CD1c-positive myeloid dendritic cell (primary cell): ENCODE data around the gene RICTOR.
"Not testable (repeated sequence)": the region's sequence is repeated elsewhere in the genome, so short reads cannot be mapped to it uniquely, and the experiment has no call there.

Source experiments
- DNase-seq: peaks from one replicate; pipeline ENCODE4 v3.0.0-alpha.2; 2016; ENCODE audit errors: extremely low spot score

The RICTOR gene

GRCh38 chr5:39006650-39007049 is 67.5 kb downstream of the RICTOR start:
- DNase-seq: no peak

DNA sequence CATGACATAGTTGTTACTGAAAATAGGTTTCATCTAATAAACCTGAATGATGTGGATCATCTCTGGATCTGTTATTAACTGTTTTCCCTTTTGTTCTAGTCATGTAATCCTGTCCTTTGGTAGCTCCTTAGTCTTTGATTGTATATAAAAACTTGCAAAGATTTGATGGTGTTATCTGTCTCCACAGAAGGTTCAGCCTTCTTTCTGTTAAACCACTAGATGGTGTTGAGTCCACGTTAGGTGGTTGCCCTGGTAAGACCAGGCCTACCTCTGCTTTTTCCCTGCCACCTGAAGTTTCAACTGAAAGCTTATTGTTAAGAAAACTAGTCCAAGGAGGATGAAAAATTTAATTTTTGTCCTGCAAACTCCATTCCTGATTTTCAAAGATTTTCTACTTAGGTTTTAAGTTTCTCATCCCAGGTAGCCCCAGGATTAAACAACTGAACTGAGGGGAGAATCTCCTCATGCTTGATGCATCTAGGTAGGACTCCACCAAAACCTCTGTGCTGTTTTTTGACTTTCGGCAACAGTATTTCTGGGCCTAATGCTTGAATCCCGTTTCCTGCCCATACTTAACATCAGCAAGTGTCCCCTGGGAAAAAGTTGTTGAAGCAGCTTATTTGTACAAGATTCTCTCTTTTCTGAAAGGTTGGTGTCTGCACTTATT is 68.5 kb downstream of the RICTOR start:
- DNase-seq: no peak

DNA sequence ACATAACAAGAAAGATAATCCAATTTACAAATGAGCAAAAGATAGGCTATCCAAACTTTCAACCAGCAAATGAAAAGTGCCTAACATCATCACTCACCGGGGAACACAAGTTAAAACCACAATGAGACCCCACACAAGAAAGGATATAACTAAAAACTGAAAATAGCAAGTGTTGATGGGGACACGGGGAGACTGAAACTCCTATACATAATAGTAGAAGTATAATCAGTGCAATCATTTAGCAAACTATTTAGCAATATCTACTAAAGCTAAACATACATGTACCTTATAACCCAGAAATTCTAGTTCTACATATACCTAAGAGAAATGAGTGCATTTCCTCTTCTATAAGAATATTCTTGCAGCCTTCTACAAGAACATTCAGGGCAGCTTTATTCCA is 72.5 kb downstream of the RICTOR start:
- no peak for DNase-seq

DNA sequence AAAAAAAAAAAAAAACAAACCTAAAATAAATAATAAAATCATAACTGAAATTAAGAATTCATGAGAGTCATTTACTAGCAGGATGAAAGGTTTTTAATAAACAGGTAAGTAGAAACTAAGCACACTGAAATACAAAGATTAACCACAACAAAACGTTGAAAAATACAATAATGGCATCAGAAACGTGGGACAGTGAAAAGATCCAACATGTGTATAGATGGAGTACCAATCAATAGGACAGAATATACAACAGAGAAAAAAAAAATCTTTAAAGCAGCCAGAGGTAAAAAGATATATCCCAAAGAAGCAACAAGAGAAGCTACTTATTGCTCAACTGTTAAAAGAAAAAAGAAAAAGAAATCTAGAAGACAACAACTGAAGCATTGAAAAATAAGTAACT is 75.2 kb downstream of the RICTOR start:
- no peak for DNase-seq

DNA sequence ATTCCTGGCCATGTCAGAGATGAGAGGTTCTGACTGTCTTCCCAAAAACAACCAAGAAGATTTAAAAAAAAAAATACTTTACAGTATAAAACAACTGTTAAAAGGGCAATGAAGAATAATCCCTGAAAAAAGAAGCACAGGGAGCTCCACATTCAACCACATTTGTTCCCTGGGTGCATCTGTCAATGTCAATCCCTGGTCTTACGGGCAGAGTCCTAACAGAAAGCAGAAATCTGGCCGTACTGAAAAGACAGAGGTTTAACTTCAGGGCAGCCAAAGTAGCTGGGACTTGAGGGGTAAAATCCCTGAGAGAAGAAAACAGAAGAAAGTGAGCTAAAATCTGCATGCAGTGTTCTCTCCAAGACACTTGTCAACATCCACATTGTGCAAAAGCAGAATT is 76.6 kb downstream of the RICTOR start:
- DNase-seq: no peak

GRCh38 chr5:38996123-38996522 is 78.1 kb downstream of the RICTOR start:
- no peak for DNase-seq

- DNase-seq: peak; percentile 39
These were observed 79.8 kb downstream of the RICTOR start for GRCh38 chr5:38994324-38994927.

DNA sequence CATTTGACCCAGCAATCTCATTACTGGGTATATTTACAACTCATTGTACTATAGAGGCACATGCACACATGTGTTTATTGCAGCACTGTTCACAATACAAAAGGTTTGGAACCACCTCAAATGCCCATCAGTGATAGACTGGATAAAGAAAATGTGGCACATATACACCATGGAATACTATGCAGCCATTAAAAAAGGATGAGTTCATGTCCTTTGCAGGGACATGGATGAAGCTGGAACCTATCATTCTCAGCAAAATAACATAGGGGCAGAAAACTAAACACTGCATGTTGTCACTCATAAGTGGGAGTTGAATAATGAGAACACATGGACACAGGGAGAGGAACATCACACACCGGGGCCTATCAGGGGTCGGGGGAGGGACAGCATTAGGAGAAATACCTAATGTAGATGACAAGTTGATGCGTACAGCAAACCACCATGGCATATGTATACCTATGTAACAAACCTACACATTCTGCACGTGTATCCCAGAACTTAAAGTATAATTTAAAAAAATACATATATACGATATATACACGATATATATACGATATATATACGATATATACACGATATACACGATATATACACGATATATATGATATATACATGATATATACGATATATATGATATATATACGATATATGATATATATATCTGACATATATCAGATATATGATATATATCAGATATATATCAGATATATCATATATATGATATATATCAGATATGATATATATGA is 84.1 kb downstream of the RICTOR start:
- DNase-seq: not testable (repeated sequence)

- no peak for DNase-seq
These were observed 88.2 kb downstream of the RICTOR start for GRCh38 chr5:38985909-38986452.

GRCh38 chr5:38979535-38979934 is 94.7 kb downstream of the RICTOR start:
- no peak for DNase-seq

DNA sequence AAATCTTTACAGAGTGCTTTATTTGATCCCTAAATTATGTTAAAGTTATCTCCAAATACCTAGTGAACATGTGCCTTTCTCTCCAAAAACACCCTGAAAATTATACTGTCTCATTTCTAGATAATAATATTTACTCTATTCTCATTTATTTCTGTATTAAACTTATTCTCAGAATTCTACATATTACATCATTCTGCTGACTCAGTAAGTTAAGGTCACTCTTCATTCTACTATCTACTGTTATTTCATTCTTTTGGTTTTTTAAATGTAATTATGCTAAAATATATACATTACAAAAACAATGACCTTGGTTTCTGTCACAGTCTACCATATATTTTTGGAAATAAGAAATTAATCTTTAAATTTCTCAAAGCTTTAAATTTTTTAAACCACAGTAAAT is 96.2 kb downstream of the RICTOR start:
- no peak for DNase-seq

DNA sequence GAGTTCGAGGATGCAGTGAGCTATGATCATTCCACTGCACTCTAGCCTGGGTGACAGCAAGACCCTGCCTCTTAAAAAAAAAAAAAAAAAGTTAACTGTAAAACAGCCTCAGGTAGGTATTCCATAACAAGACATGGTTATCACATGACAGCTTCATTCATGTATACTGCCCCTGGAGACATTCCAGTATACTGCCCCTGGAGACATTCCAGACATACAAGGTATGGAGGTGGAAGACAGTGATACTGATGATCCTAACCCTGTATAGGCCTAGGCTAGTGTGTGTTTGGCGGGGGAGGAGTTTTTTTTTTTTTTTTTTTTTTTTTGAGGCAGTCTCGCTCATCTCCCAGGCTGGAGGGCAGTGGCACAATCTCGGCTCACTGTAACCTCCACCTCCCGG is 105.5 kb downstream of the RICTOR start:
- DNase-seq: no peak

GRCh38 chr5:38961691-38962090 is 112.5 kb downstream of the RICTOR start:
- no peak for DNase-seq

DNA sequence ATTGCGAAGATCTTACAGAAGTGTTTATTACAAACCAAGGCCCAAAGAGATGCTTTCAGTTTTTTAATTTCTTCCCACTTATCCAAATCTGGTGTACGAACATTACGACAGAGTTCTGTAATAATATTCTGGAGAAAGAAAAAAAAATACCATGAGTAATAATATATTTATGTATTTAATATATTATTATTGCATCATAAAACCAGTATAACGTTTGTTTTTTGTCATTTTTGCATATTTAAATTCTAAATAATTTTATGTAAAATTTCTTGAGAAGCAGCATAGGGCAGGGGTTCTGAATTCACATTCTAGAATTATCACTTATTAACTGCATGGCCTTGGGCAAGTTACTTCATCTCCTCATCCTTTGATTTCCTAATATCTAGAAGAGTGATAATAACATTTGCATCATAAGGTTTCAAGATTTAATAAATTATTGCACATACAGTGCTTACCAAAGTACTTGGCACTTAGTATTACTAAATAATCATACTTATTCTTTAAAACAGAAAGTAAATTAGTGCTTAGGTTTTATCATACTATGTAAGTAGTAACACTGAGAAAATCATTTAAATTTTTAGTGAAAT is 120.7 kb downstream of the RICTOR start:
- DNase-seq: no peak

GRCh38 chr5:38948501-38948900 is 125.7 kb downstream of the RICTOR start:
- no peak for DNase-seq

- no peak for DNase-seq
These were observed 129.9 kb downstream of the RICTOR start for GRCh38 chr5:38944282-38944681.

DNA sequence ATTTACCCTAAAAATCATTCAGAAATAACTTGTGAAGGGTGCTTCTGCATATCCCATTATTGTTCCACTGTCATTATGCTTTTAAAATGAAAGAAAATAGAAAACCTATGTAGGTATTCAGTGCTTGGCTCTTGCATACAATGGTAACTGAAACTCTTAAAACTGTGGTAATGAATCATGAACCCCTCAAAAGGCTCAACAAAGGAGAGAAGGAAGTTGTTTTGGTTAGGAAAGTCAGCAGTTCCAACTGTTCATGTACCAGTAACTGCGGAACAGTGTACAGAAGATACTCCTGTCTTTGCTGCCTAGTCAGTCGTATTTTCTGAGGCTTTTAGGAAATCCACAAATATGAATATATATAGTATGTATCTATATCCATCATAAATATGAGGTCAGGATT is 132.3 kb downstream of the RICTOR start:
- DNase-seq: no peak

GRCh38 chr5:38940230-38940858 is 133.9 kb downstream of the RICTOR start:
- DNase-seq: no peak

GRCh38 chr5:38938973-38939372 is 135.2 kb downstream of the RICTOR start:
- no peak for DNase-seq

DNA sequence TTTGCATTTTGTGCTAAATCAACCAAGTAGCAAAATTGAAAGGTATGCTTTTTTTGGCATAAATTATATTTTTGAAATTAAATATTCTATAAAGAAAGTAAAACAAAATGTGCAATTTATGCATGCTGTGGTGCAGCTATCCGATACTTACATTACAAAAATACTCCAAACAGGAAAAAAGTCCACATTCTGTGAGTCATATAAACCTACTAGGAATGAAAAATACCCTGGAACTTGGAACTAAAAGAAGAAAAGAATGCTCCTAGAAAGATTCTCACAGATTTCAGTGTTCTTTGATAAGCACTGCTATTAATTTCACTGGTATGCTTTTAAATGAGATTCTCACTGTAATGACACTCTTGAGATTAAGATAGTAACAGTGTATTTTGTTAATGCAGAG is 135.8 kb downstream of the RICTOR start:
- no peak for DNase-seq

- DNase-seq: no peak
These were observed 137.9 kb downstream of the RICTOR start for GRCh38 chr5:38936269-38936668.

- no peak for DNase-seq
These were observed 138.8 kb downstream of the RICTOR start for GRCh38 chr5:38935437-38935836.
